CD4-positive, alpha-beta T cell treated with Interleukin-6 at 100 ng/mL for 8 hours (primary cell): ENCODE data around the gene RBM20.
A peak's percentile ranks its signal among the peaks of the same experiment; 100 is the strongest.
"Not testable (repeated sequence)": the region's sequence is repeated elsewhere in the genome, so short reads cannot be mapped to it uniquely, and the experiment has no call there.

ENCODE experiments used
- DNase-seq: peaks from one replicate; pipeline ENCODE4 v3.0.0-alpha.2; 2020; ENCODE audit warnings: mixed read lengths, low spot score

RBM20 gene

GRCh38 chr10:110643653-110644597, at the start of gene RBM20:
TSS of gene RBM20 (plus strand) at chr10:110644336. CDS start at chr10:110644455, 119 bp downstream.
- no peak for DNase-seq

- DNase-seq: no peak
Observed at GRCh38 chr10:110597476-110597875, 46.7 kb upstream of the RBM20 start.

GRCh38 chr10:110600487-110601101, 43.5 kb upstream of the RBM20 start:
- peak; percentile 36 for DNase-seq

- no peak for DNase-seq
Observed at GRCh38 chr10:110601581-110601980, 42.6 kb upstream of the RBM20 start.

GRCh38 chr10:110608087-110608486, 36.0 kb upstream of the RBM20 start:
- no peak for DNase-seq

- no peak for DNase-seq
Observed at GRCh38 chr10:110609605-110610004, 34.5 kb upstream of the RBM20 start.

GRCh38 chr10:110610308-110610774, 33.8 kb upstream of the RBM20 start:
- peak; percentile 60 for DNase-seq

GRCh38 chr10:110610781-110611180, 33.4 kb upstream of the RBM20 start:
- not testable (repeated sequence) for DNase-seq

- no peak for DNase-seq
Observed at GRCh38 chr10:110612087-110612486, 32.0 kb upstream of the RBM20 start.

GRCh38 chr10:110612629-110613028, 31.5 kb upstream of the RBM20 start:
- DNase-seq: no peak

- no peak for DNase-seq
Observed at GRCh38 chr10:110613341-110613995, 30.7 kb upstream of the RBM20 start.

GRCh38 chr10:110613996-110614495, 30.1 kb upstream of the RBM20 start:
- no peak for DNase-seq

- DNase-seq: no peak
Observed at GRCh38 chr10:110615057-110615747, 28.9 kb upstream of the RBM20 start.

GRCh38 chr10:110616493-110617033, 27.6 kb upstream of the RBM20 start:
- DNase-seq: no peak

- peak; percentile 18 for DNase-seq
Observed at GRCh38 chr10:110617425-110618229, 26.5 kb upstream of the RBM20 start.

GRCh38 chr10:110618230-110618610, 25.9 kb upstream of the RBM20 start:
- DNase-seq: no peak

GRCh38 chr10:110619514-110620397, 24.4 kb upstream of the RBM20 start:
- DNase-seq: no peak

GRCh38 chr10:110620398-110620719, 23.8 kb upstream of the RBM20 start:
- DNase-seq: no peak

- DNase-seq: not testable (repeated sequence)
Observed at GRCh38 chr10:110623316-110623715, 20.8 kb upstream of the RBM20 start.
